Diencephalon (tissue), 1 donor: ENCODE data around the gene STUB1. TPM values are rescaled to one million over a fixed set of nuclear protein-coding genes. Genes with fewer than 3 reads are reported as not detected.

Experiments
- total RNA-seq: library from RNA; depleted of rRNA; stranded (reverse); fragments of >200 nt; gene quantifications from one replicate; pipeline ENCODE4 v1.2.3, GENCODE V29; 2014

STUB1 gene
- total RNA-seq, 1 donor from 2014 or later, result 81.2 TPM

Other genes starting within 250 kb of the STUB1 start
- 12.2 TPM for gene CAPN15, start 152.7 kb upstream of the STUB1 start, total RNA-seq
- gene PRR35, start 120.0 kb upstream of the STUB1 start, total RNA-seq, result not detected
- 0.69 TPM for gene NHLRC4, start 113.4 kb upstream of the STUB1 start, total RNA-seq
- gene PIGQ, start 110.4 kb upstream of the STUB1 start, total RNA-seq, result 28.8 TPM
- 24.2 TPM for gene RAB40C, start 90.3 kb upstream of the STUB1 start, total RNA-seq
- 0.46 TPM for gene WFIKKN1, start 49.4 kb upstream of the STUB1 start, total RNA-seq
- gene METTL26, start 44.1 kb upstream of the STUB1 start, total RNA-seq, result 30.7 TPM
- gene MCRIP2, start 38.6 kb upstream of the STUB1 start, total RNA-seq, result 13.8 TPM
- gene WDR90, start 31.0 kb upstream of the STUB1 start, total RNA-seq, result 12.5 TPM
- gene RHOT2, start 12.3 kb upstream of the STUB1 start, total RNA-seq, result 33.7 TPM
- 7.4 TPM for gene RHBDL1, start 4.7 kb upstream of the STUB1 start, total RNA-seq
- 23.5 TPM for gene JMJD8, start 3.9 kb downstream of the STUB1 start, total RNA-seq
- gene WDR24, start 10.0 kb downstream of the STUB1 start, total RNA-seq, result 5.1 TPM
- 10.8 TPM for gene FBXL16, start 25.4 kb downstream of the STUB1 start, total RNA-seq
- 74.5 TPM for gene METRN, start 34.7 kb downstream of the STUB1 start, total RNA-seq
- gene ANTKMT, start 40.7 kb downstream of the STUB1 start, total RNA-seq, result 19.6 TPM
- gene CCDC78, start 46.0 kb downstream of the STUB1 start, total RNA-seq, result 8.8 TPM
- gene HAGHL, start 46.7 kb downstream of the STUB1 start, total RNA-seq, result 12.2 TPM
- gene CIAO3, start 60.6 kb downstream of the STUB1 start, total RNA-seq, result 51.4 TPM
- gene MSLN, start 80.3 kb downstream of the STUB1 start, total RNA-seq, result not detected
- gene RPUSD1, start 108.0 kb downstream of the STUB1 start, total RNA-seq, result 13.6 TPM
- 7.2 TPM for gene CHTF18, start 108.2 kb downstream of the STUB1 start, total RNA-seq
- not detected for gene GNG13, start 120.3 kb downstream of the STUB1 start, total RNA-seq